HCT116 (cell line): Measurements from ENCODE around the gene FOXP1. TPM values are rescaled to one million over a fixed set of nuclear protein-coding genes. Genes with fewer than 3 reads are reported as not detected.

ENCODE experiments used
- ATAC-seq: fragments of 200-7000 bp; cut with Tn5 transposase; 2 replicates; pipeline ENCODE4 v1.9.1; 2020; ENCODE audit warnings: mild to moderate bottlenecking, moderate library complexity
- BruUV-seq: library from RNA; stranded (reverse); fragments of 400-500 nt; replicated peaks from 2 replicates; lab custom pipeline; 2021; lab: Mats Ljungman, UMichigan
- CTCF ChIA-PET: fragments of 300-600 bp; sonication (Branson Sonifier 250); formaldehyde crosslinking; loops from one replicate; lab custom pipeline; 2021; ENCODE audit warnings: antibody characterized with exemption; lab: Charles Lee
- POLR2A ChIA-PET: fragments of 300-600, 350-600 bp; sonication (Branson Sonifier 250); formaldehyde crosslinking; loops from one replicate; lab custom pipeline; 2021; ENCODE audit warnings: antibody characterized with exemption; lab: Charles Lee
- RAD21 ChIA-PET, 2 experiments: fragments of 300-600 bp; sonication (Branson Sonifier 250); formaldehyde crosslinking; loops; one replicate each; lab custom pipeline; 2023; ENCODE audit warnings: low total read pairs in 2 of 2; ENCODE audit not compliant: uncharacterized antibody in 2 of 2, unreplicated experiment in 2 of 2, low non-redundant PET in 1 of 2; lab: Charles Lee
- DNase-seq: peaks from one replicate; pipeline ENCODE4 v3.0.0-alpha.2; 2010; ENCODE audit warnings: low read depth, low spot score
- H2AFZ ChIP-seq: fragments of 200-600 bp; shearing (Covaris generic), sonication (generic); 2 replicates; pipeline ENCODE4 v1.6.1; 2017; ENCODE audit warnings: low read depth, mixed run types, mixed read lengths, antibody characterized with exemption, low read length; ENCODE audit not compliant: poor library complexity, severe bottlenecking
- H3K27ac ChIP-seq: 2 replicates; pipeline ENCODE4 v1.5.1; 2012; ENCODE audit warnings: low read depth, low read length
- H3K27me3 ChIP-seq: fragments of 200-600 bp; sonication (generic); 2 replicates; pipeline ENCODE4 v1.6.1; 2016; ENCODE audit warnings: mixed run types, low read length, mixed read lengths; ENCODE audit not compliant: insufficient read depth
- H3K36me3 ChIP-seq, 2 experiments: fragments of 200-500 bp in 1 of 2; fragments of 200-600 bp in 1 of 2; sonication (Bioruptor generic) in 1 of 2; sonication (generic) in 1 of 2; 2 replicates each; pipeline versions ENCODE4 v1.5.1 to v1.6.1; 2014 to 2016; ENCODE audit warnings: low read length in 2 of 2, inconsistent platforms in 1 of 2, mixed read lengths in 1 of 2, mixed run types in 1 of 2; ENCODE audit not compliant: insufficient read depth in 2 of 2, control insufficient read depth in 1 of 2
- H3K4me1 ChIP-seq, 2 experiments: fragments of 200-600 bp in 1 of 2; sonication (generic) in 1 of 2; 2 replicates each; pipeline versions ENCODE4 v1.5.1 to v1.6.1; 2012 to 2017; ENCODE audit warnings: low read length in 2 of 2, inconsistent platforms in 1 of 2, mild to moderate bottlenecking in 1 of 2, mixed read lengths in 1 of 2, mixed run types in 1 of 2, moderate library complexity in 1 of 2; ENCODE audit not compliant: insufficient read depth in 2 of 2, control insufficient read depth in 1 of 2
- H3K4me2 ChIP-seq: fragments of 200-600 bp; sonication (generic); 2 replicates; pipeline ENCODE4 v1.6.1; 2017; ENCODE audit warnings: mixed run types, low read length, mixed read lengths
- H3K4me3 ChIP-seq, 2 experiments: fragments of 200-600 bp in 1 of 2; sonication (generic) in 1 of 2; replicated peaks in 1 of 2; 2 replicates each; pipeline ENCODE4 v1.5.1; 2011 to 2016; ENCODE audit warnings: low read length in 2 of 2, control low read depth in 1 of 2, low read depth in 1 of 2, mild to moderate bottlenecking in 1 of 2, mixed read lengths in 1 of 2, mixed run types in 1 of 2
- H3K79me2 ChIP-seq: fragments of 200-600 bp; sonication (generic); 2 replicates; pipeline ENCODE4 v1.6.1; 2017; ENCODE audit warnings: mild to moderate bottlenecking, mixed run types, low read length, moderate library complexity, mixed read lengths; ENCODE audit not compliant: insufficient read depth
- H3K9ac ChIP-seq: fragments of 200-600 bp; sonication (generic); 2 replicates; pipeline ENCODE4 v1.6.1; 2016; ENCODE audit warnings: low read length, mixed read lengths
- H3K9me2 ChIP-seq: fragments of 200-600 bp; sonication (generic), shearing (Covaris generic); 2 replicates; pipeline ENCODE4 v1.6.1; 2017; ENCODE audit warnings: mixed run types, mild to moderate bottlenecking, moderate library complexity; ENCODE audit not compliant: insufficient read depth
- H3K9me3 ChIP-seq, 2 experiments: fragments of 200-500 bp in 1 of 2; fragments of 200-600 bp in 1 of 2; sonication (Bioruptor generic) in 1 of 2; sonication (generic) in 1 of 2; 2 replicates each; pipeline ENCODE4 v1.6.1; 2014 to 2017; ENCODE audit warnings: low read length in 2 of 2, mixed read lengths in 2 of 2, inconsistent platforms in 1 of 2, low read depth in 1 of 2, mild to moderate bottlenecking in 1 of 2, mixed run types in 1 of 2, moderate library complexity in 1 of 2; ENCODE audit not compliant: control insufficient read depth in 1 of 2, insufficient read depth in 1 of 2
- H4K20me1 ChIP-seq: fragments of 200-600 bp; sonication (generic), shearing (Covaris generic); 2 replicates; pipeline ENCODE4 v1.6.1; 2017; ENCODE audit warnings: mixed run types, mild to moderate bottlenecking, moderate library complexity; ENCODE audit not compliant: insufficient read depth
- ATF3 ChIP-seq: IDR thresholded peaks from 2 replicates; pipeline ENCODE4 v1.6.1; 2012
- CEBPB ChIP-seq: IDR thresholded peaks from 2 replicates; pipeline ENCODE4 v1.6.1; 2012; ENCODE audit warnings: low read depth
- EGR1 ChIP-seq: IDR thresholded peaks from 2 replicates; pipeline ENCODE4 v1.6.1; 2012; ENCODE audit warnings: low read depth
- ELF1 ChIP-seq: IDR thresholded peaks from 2 replicates; pipeline ENCODE4 v1.6.1; 2012; ENCODE audit warnings: low read depth, borderline replicate concordance
- EZH2 ChIP-seq: fragments of 200-600 bp; sonication (generic); IDR thresholded peaks from 2 replicates; pipeline ENCODE4 v1.6.1; 2017; ENCODE audit warnings: antibody characterized with exemption, mixed run types
- EZH2phosphoT487 ChIP-seq: fragments of 200-600 bp; IDR thresholded peaks from 2 replicates; pipeline ENCODE4 v1.6.1; 2018; ENCODE audit warnings: antibody characterized with exemption, borderline replicate concordance
- JUND ChIP-seq: IDR thresholded peaks from 2 replicates; pipeline ENCODE4 v1.6.1; 2012
- MAX ChIP-seq: IDR thresholded peaks from 2 replicates; pipeline ENCODE4 v1.6.1; 2012
- POLR2AphosphoS5 ChIP-seq: IDR thresholded peaks from 2 replicates; pipeline ENCODE4 v1.6.1; 2011; ENCODE audit warnings: mild to moderate bottlenecking, low read depth, low read length, moderate library complexity
- REST ChIP-seq: IDR thresholded peaks from 2 replicates; pipeline ENCODE4 v1.6.1; 2012; ENCODE audit warnings: low read depth
- SRF ChIP-seq: IDR thresholded peaks from 2 replicates; pipeline ENCODE4 v1.6.1; 2012; ENCODE audit warnings: low read depth
- TCF7L2 ChIP-seq: IDR thresholded peaks from 2 replicates; pipeline ENCODE4 v1.7.0; 2011; ENCODE audit warnings: borderline replicate concordance, inconsistent platforms; ENCODE audit not compliant: insufficient read depth, insufficient read length; ENCODE audit errors: extremely low read depth
- YY1 ChIP-seq: IDR thresholded peaks from 2 replicates; pipeline ENCODE4 v1.6.1; 2011; ENCODE audit warnings: low read length, low read depth, moderate library complexity, mild to moderate bottlenecking; ENCODE audit not compliant: insufficient replicate concordance; ENCODE audit errors: extremely low read depth
- ZFX ChIP-seq: fragments of 450-650 bp; IDR thresholded peaks from 2 replicates; pipeline ENCODE4 v1.6.1; 2017
- ZNF274 ChIP-seq: fragments of 200-500 bp; sonication (Bioruptor generic); IDR thresholded peaks from 2 replicates; pipeline ENCODE4 v1.6.1; 2014; ENCODE audit warnings: mild to moderate bottlenecking, low read depth, low read length, inconsistent platforms
- intact Hi-C: fragments of 100-400 bp; cut with micrococcal nuclease; formaldehyde crosslinking; loops from 2 replicates; pipeline ENCODE4 v1.10.0; 2022
- total RNA-seq: library from RNA; stranded (reverse); gene quantifications from one replicate; pipeline ENCODE4 v1.2.1, GENCODE V29; 2021; ENCODE audit not compliant: unreplicated experiment

The FOXP1 gene
- total RNA-seq, 1 experiment from 2014 or later = 11.4 TPM

- Histone ChIP-seq H3K9me2 (no peaks in the 10 kb centered on the region), H3K9ac (no peak overlapping the region), H3K4me2 (no peak overlapping the region), H2AFZ (no peak overlapping the region), H3K27ac (no peak overlapping the region), H3K79me2 (no peaks in the 10 kb centered on the region), H3K9me3 (no peaks in the 10 kb centered on the region), H4K20me1 (no peaks in the 10 kb centered on the region), H3K4me1 (peaks cover 0 to 6% of the 10 kb centered on the region in 2 experiments; a peak in 1 of 4 replicates), H3K27me3 (no peaks in the 10 kb centered on the region), H3K4me3 (no peak overlapping the region)
- BruUV-seq = no TSS peak
- ChIA-PET RAD21 (no interaction called here), POLR2A (no interaction called here), CTCF (no interaction called here)
- no peak for DNase-seq
- ATAC-seq = no peak
- intact Hi-C loops = loop anchor here (5.0 to 10.0 kb wide), 3 partner anchors 514 to 1037 kb away; no protein-coding TSS in a partner anchor
- TF ChIP-seq EZH2 = no peak
- no peak for TF ChIP-seq ZNF274
- TF ChIP-seq ELF1 = no peak
- TF ChIP-seq POLR2AphosphoS5 = no peak
- TF ChIP-seq EZH2phosphoT487 = no peak
- TF ChIP-seq CEBPB = no peak
- TF ChIP-seq MAX = no peak
- TF ChIP-seq TCF7L2 = no peak
- no peak for TF ChIP-seq JUND
- no peak for TF ChIP-seq ZFX
- TF ChIP-seq REST = no peak
- TF ChIP-seq SRF = no peak
- no peak for TF ChIP-seq EGR1
- no peak for TF ChIP-seq ATF3
- TF ChIP-seq YY1 = no peak
- TF ChIP-seq, all 23 proteins: peak for 0
- H3K36me3 ChIP-seq = no peaks in the 10 kb centered on the region
Observed at GRCh38 chr3:71589132-71589531, 5.6 kb upstream of the FOXP1 start.
